Activated CD8-positive, alpha-beta memory T cell treated with anti-CD3 and anti-CD28 coated beads for 1 hour (primary cell): ENCODE data around the gene SAMD3.
A peak's percentile ranks its signal among the peaks of the same experiment; 100 is the strongest.
"Not testable (repeated sequence)": the region's sequence is repeated elsewhere in the genome, so short reads cannot be mapped to it uniquely, and the experiment has no call there.

Experiments used
- DNase-seq, 2 donors: peaks; one replicate each; pipeline ENCODE4 v3.0.0-alpha.2; 2020; ENCODE audit warnings: low read depth in 1 of 2; ENCODE audit errors: extremely low read depth in 1 of 2

The SAMD3 gene

GRCh38 chr6:130222775-130223174 lies at the start of gene SAMD3:
Gene SAMD3 (minus strand): TSS chr6:130222951. CDS start chr6:130215273, 7,678 bp downstream.
- no peak for DNase-seq

DNA sequence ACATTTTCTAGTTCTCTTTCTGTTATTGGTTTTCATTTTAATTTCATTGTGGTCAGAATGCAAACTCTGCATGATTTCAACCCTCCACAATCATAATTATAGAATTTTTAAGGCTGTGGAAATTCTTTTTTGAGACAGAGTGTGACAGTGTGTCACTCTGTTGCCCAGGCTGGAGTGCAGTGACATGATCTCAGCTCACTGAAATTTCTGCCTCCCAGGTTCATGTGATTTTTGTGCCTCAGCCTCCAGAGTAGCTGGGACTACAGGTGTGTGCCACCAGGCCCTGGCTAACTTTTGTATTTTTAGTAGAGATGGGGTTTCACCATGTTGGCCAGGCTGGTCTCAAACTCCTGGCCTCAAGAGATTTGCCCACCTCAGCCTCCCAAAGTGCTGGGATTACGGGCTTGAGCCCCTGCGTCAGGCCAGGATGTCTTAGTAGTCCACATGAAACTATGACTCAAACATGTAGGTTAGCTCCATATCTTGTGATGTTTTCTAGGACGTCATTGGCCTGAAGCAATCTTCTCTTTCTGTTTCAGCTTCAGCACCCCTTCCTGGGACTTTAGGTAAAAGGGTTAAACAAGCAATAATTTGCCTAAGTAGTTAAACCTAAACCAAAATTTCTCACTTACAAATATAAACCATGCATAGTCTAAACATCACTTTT lies 47.4 kb upstream of the SAMD3 start:
- no peak for DNase-seq

DNA sequence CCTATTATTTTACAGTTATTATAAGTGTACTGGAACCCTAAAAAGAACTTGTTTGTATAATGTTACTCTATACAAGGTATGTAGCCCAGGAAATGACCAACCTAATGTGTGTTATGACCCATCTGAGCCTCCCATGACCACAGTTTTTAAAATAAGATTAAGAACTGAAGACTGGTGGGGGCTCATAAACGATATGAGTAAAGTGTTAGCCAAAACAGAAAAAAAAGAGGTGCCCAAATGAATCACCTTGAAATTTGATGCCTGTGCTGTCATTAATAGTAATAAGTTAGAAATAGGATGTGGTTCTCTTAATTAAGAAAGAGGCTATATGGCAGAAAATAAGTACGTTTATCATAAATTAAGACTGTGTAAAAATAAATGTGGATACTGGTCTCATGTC lies 42.8 kb upstream of the SAMD3 start:
- DNase-seq: not testable (repeated sequence)

DNA sequence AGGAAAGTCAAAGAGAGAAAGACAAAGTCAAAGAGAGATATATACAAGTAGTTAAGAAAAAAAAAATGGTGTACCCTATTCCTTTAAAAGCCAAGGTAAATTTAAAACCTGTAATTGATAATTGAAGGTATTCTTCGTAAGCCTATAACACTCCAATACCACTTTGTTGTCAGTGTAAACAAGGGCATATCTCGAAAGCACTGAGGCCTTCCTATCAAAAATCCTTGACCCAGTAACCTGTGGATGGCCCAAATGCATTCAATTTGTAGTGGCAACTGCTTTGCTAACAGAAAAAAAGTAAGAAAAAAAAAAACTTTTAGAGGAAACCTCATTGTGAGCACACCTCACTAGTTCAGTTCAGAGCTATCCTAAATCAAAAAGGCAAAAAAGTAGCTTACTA lies 39.3 kb upstream of the SAMD3 start:
- DNase-seq: no peak

GRCh38 chr6:130261558-130261957 lies 38.8 kb upstream of the SAMD3 start:
- not testable (repeated sequence) for DNase-seq

GRCh38 chr6:130260614-130261241 lies 38.0 kb upstream of the SAMD3 start:
- not testable (repeated sequence) for DNase-seq

GRCh38 chr6:130260050-130260462 lies 37.3 kb upstream of the SAMD3 start:
- not testable (repeated sequence) for DNase-seq

DNA sequence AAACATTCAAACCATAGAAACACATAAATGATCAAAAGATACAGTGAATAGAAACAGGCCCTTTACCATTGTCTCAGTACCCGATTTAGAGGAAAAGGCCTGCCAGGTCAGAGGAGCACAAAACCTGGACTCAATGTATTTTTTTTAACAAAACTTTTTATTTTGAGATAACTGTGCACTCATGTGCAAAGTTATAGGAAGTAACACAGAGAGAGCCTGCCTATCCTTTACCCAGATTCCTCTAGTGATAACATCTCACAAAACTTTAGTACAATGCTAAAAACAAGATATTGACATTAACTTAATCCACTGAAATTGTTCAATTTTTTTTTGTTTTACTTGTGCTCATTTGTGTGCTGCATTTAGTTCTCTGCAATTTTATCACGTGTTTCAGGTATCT lies 36.8 kb upstream of the SAMD3 start:
- no peak for DNase-seq

DNA sequence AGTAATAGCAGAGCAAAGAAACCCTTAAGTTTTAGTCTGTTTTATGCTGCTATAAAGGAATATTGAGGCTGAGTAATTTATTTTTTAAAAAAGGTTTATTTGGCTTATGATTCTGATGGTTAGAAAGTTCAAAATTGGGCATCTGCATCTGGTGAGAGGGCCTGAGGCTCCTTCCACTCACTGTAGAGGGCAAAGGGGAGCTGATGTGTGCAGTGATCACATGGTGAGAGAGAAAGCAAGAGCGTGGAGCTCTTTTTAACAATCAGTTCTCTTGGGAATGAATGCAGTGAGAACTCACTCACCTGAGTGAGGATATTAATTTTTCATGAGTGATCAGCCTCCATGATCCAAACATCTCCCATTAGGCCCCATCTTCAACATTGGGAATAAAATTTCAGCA lies 36.4 kb upstream of the SAMD3 start:
- DNase-seq: no peak

GRCh38 chr6:130252527-130253237 lies 29.9 kb upstream of the SAMD3 start:
- no peak for DNase-seq

GRCh38 chr6:130245267-130245666 lies 22.5 kb upstream of the SAMD3 start:
- no peak for DNase-seq

- DNase-seq: no peak
These were observed 22.0 kb upstream of the SAMD3 start for GRCh38 chr6:130244728-130245127.

GRCh38 chr6:130240232-130240631 lies 17.5 kb upstream of the SAMD3 start:
- no peak for DNase-seq

- DNase-seq: no peak
These were observed 17.0 kb upstream of the SAMD3 start for GRCh38 chr6:130239755-130240154.

DNA sequence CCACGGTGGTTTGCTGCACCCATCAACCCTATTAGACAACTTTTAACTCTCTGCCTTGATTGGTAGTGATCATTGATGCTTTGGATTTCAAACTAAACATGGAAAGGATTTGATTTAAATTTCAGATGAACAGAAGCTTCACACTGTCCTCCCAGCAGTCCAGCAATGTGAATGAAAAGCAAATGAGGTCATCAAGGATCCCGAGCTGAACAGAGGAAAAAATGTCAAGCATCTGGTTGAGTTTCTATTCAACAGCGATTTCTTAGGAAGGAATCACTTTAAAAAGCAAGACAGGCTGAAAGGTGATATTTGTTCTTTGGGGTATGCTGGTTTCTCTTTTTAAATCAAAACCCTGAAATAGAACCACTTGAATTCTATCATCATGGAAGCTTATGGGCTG lies 10.6 kb upstream of the SAMD3 start:
- DNase-seq: no peak

DNA sequence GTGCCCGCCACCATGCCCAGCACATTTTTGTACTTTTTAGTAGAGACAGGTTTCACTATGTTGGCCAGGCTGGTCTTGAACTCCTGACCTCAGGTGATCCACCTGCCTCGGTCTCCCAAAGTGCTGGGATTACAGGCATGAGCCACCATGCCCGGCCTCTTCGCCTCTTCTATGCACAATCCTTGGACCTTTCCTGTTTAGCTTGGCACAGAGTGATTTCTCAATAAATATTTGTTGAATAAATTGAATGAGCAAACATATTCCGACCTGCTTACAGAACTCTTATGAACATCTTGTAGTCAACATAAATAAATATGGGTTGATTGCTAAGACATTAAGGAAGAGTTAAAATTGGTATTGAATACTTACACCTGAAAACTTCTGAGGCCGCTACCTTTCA lies 7.8 kb upstream of the SAMD3 start:
- not testable (repeated sequence) for DNase-seq

DNA sequence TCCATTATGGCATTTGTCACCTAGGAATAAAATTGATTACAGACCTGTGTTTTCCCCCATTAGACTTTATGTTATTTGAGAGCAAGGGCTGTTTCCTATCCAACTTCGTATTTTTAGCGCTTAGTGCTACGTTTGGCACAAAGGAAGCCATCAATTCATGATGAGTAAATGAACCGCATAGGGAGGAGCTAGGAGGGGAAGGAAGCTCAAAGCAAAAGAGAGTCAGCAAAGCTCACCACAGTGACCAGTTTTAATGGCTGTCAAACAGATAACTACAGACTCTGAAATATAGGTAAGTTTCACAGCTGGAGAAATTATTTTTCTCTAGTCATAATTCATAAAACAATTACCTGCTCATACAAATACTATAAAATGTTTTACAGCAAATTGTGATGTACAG lies 6.9 kb upstream of the SAMD3 start:
- no peak for DNase-seq

DNA sequence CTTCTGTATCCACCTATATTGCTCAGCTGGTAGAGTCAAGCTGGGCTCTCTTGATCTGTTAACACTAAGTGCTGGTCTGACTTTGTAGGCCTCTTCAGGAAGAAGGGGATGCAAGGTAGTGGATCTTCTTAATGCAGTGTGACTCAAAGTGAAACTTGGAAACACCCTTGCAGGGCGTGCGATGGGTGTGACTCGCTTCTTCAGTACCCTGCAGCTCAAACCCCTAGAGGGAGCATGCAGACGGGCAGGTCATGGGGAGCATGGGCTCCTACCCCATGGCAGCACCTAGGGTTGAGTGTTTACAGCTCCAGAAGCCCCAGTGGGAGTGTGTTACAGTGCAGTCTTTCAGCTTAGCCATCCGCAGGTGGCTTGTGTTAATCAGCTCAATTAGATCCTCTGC lies 757 bp upstream of the SAMD3 start:
- peak; percentile 18 to 33 for DNase-seq

DNA sequence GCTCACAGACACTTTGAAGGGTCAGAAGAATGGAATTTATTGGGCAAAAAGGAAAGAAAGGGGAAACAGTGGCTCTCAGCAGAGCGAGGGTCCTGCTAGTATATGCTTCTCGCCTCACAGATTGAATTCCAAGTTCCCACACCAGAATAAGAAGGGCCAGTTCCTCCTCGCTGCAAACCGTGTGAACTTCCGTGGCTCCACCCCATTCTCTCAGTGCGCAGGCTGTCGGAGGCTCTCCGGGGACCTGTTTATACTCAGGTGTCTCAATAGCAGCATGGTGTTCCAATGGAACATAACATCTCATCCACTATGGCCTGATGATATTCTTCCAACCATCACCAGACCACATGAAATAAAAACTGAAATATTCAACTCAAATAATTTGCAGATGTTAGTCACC lies 4.6 kb downstream of the SAMD3 start:
- DNase-seq: no peak

GRCh38 chr6:130216620-130217019 lies 6.1 kb downstream of the SAMD3 start:
- DNase-seq: no peak

- no peak for DNase-seq
These were observed 7.2 kb downstream of the SAMD3 start for GRCh38 chr6:130215526-130215925.

GRCh38 chr6:130212215-130212874 lies 10.4 kb downstream of the SAMD3 start:
- no peak for DNase-seq
